HL-60/S4 (cell line): ENCODE results near the gene E2F2.

Source experiments
- in situ Hi-C: fragments of 300-500 bp; cut with MboI; formaldehyde crosslinking; loops from 2 replicates; pipeline ENCODE4 v1.14.3; 2022; ENCODE audit warnings: low sequenced_read_pairs

E2F2 gene

GRCh38 chr1:23530747-23531561 is at the start of gene E2F2:
Gene E2F2, minus strand, starts transcription at chr1:23531233. Its CDS starts 440 bp downstream, at chr1:23530793.
- in situ Hi-C loops, result no loop called here

GRCh38 chr1:23578997-23579363 is 47.9 kb upstream of the E2F2 start:
- in situ Hi-C loops, result no loop called here

GRCh38 chr1:23578311-23578996 is 47.4 kb upstream of the E2F2 start:
- in situ Hi-C loops, result no loop called here

GRCh38 chr1:23577056-23578004 is 46.3 kb upstream of the E2F2 start:
- in situ Hi-C loops, result no loop called here

- in situ Hi-C loops, result no loop called here
Measured at GRCh38 chr1:23576338-23577055, 45.5 kb upstream of the E2F2 start.

- in situ Hi-C loops, result no loop called here
Measured at GRCh38 chr1:23575226-23575810, 44.3 kb upstream of the E2F2 start.

GRCh38 chr1:23574265-23574754 is 43.3 kb upstream of the E2F2 start:
- in situ Hi-C loops, result no loop called here

- in situ Hi-C loops, result no loop called here
Measured at GRCh38 chr1:23573574-23574182, 42.6 kb upstream of the E2F2 start.

- in situ Hi-C loops, result no loop called here
Measured at GRCh38 chr1:23571465-23571864, 40.4 kb upstream of the E2F2 start.

- in situ Hi-C loops, result no loop called here
Measured at GRCh38 chr1:23570001-23570691, 39.1 kb upstream of the E2F2 start.

- in situ Hi-C loops, result no loop called here
Measured at GRCh38 chr1:23568608-23569383, 37.8 kb upstream of the E2F2 start.

GRCh38 chr1:23567996-23568607 is 37.1 kb upstream of the E2F2 start:
- in situ Hi-C loops, result no loop called here

- in situ Hi-C loops, result no loop called here
Measured at GRCh38 chr1:23567629-23567995, 36.6 kb upstream of the E2F2 start.

GRCh38 chr1:23566304-23566703 is 35.3 kb upstream of the E2F2 start:
- in situ Hi-C loops, result no loop called here

- in situ Hi-C loops, result no loop called here
Measured at GRCh38 chr1:23565776-23566175, 34.7 kb upstream of the E2F2 start.

GRCh38 chr1:23564529-23565122 is 33.6 kb upstream of the E2F2 start:
- in situ Hi-C loops, result no loop called here

- in situ Hi-C loops, result no loop called here
Measured at GRCh38 chr1:23563755-23564374, 32.8 kb upstream of the E2F2 start.
